K562 (cell line): ENCODE data around the gene MGA. TPM values are rescaled to one million over a fixed set of nuclear protein-coding genes. Genes with fewer than 3 reads are reported as not detected.
A peak's percentile ranks its signal among the peaks of the same experiment; 100 is the strongest.

Source experiments
- CBX2 ChIP-seq: fragments of 200-600 bp; sonication (generic); IDR thresholded peaks from one replicate; pipeline ENCODE4 v1.6.1; 2012; ENCODE audit warnings: mild to moderate bottlenecking, low read length, inconsistent platforms; ENCODE audit not compliant: insufficient read depth, poor library complexity, severe bottlenecking
- CCAR2 ChIP-seq: fragments of 200-400 bp; formaldehyde crosslinking; IDR thresholded peaks from 2 replicates; pipeline ENCODE4 v1.6.1; 2017; ENCODE audit warnings: mild to moderate bottlenecking, low read depth, low read length
- CXXC5 ChIP-seq: fragments of 250-450 bp; sonication (Bioruptor Pico); IDR thresholded peaks from 2 replicates; pipeline ENCODE4 v1.8.0; 2022; ENCODE audit warnings: inconsistent platforms, mild to moderate bottlenecking, moderate library complexity
- KLF10 ChIP-seq: fragments of 250-450 bp; sonication (Bioruptor Pico); IDR thresholded peaks from 2 replicates; pipeline ENCODE4 v1.6.1; 2021; ENCODE audit warnings: matching md5 sums
- MTA2 ChIP-seq: fragments of 450-650 bp; IDR thresholded peaks from 2 replicates; pipeline ENCODE4 v1.6.1; 2016; ENCODE audit warnings: low read depth
- NUFIP1 ChIP-seq: fragments of 450-650 bp; IDR thresholded peaks from 2 replicates; pipeline ENCODE4 v1.6.1; 2018; ENCODE audit not compliant: partially characterized antibody
- PCBP2 ChIP-seq: fragments of 200-400 bp; formaldehyde crosslinking; IDR thresholded peaks from 2 replicates; pipeline ENCODE4 v1.6.1; 2018; ENCODE audit warnings: low read length, low read depth, mild to moderate bottlenecking, moderate library complexity; ENCODE audit not compliant: poor library complexity, severe bottlenecking
- POLR2H ChIP-seq: IDR thresholded peaks from 2 replicates; pipeline ENCODE4 v1.6.1; 2016; ENCODE audit warnings: missing genetic modification characterization, low read depth, mild to moderate bottlenecking, control low read depth, missing compliant biosample characterization, moderate library complexity
- RBFOX2 ChIP-seq: fragments of 200-400 bp; formaldehyde crosslinking; IDR thresholded peaks from 2 replicates; pipeline ENCODE4 v1.6.1; 2017; ENCODE audit warnings: low read depth, mild to moderate bottlenecking, low read length, moderate library complexity
- TEAD1 ChIP-seq, 2 experiments: fragments of 450-650 bp in 1 of 2; sonication (generic) in 1 of 2; formaldehyde crosslinking; IDR thresholded peaks; 2 replicates each; pipeline versions ENCODE4 v1.4.0 to v1.8.0; 2020 to 2022; ENCODE audit warnings: mild to moderate bottlenecking in 2 of 2, missing genetic modification reagents in 1 of 2
- TEAD4 ChIP-seq, 2 experiments: sonication (generic) in 1 of 2; formaldehyde crosslinking in 1 of 2; IDR thresholded peaks; 2 replicates each; pipeline versions ENCODE4 v1.6.1 to v1.8.0; 2012 to 2022; ENCODE audit warnings: borderline replicate concordance in 1 of 2, inconsistent platforms in 1 of 2, low read length in 1 of 2, mild to moderate bottlenecking in 1 of 2, missing genetic modification reagents in 1 of 2
- USF2 ChIP-seq: sonication (generic); formaldehyde crosslinking; IDR thresholded peaks from 2 replicates; pipeline ENCODE4 v1.5.0; 2020; ENCODE audit warnings: missing genetic modification reagents
- ZNF134 ChIP-seq: fragments of 250-450 bp; sonication (Bioruptor Pico); conservative IDR thresholded peaks from 2 replicates; pipeline ENCODE4 v1.4.0; 2020
- ZNF584 ChIP-seq: fragments of 200-800 bp; sonication (Bioruptor generic); IDR thresholded peaks from 2 replicates; pipeline ENCODE4 v1.6.1; 2016; ENCODE audit warnings: low read depth, mild to moderate bottlenecking, missing genetic modification characterization, missing compliant biosample characterization
- polyA plus RNA-seq, 8 experiments: library from polyadenylated mRNA; depleted of rRNA in 4 of 8; stranded (reverse) in 5 of 8; unstranded in 3 of 8; fragments of >200 nt; fragmentation: Nextera tagmentation in 2 of 8; fragmentation: Illumina TruSeq in 1 of 8; extraction: Ambion mirVana in 2 of 8; extraction: Trizol in 1 of 8; gene quantifications; 2 replicates each; pipeline versions ENCODE4 v1.2.1 to v1.2.3, GENCODE V29; 2011 to 2014; ENCODE audit warnings: inconsistent platforms in 1 of 8, missing spikeins in 1 of 8
- total RNA-seq, 7 experiments: library from RNA; depleted of rRNA in 6 of 7; stranded (reverse); fragments of >200 nt in 6 of 7; fragmentation: Illumina TruSeq in 2 of 7; extraction: Trizol in 2 of 7; gene quantifications; 2 replicates each; pipeline versions ENCODE4 v1.2.1 to v1.2.3, GENCODE V29; 2011 to 2021; ENCODE audit warnings: low replicate concordance in 1 of 7
- TF ChIP-seq, protein P1 (sequence below): fragments of 250-450 bp; sonication (Bioruptor Pico); IDR thresholded peaks from 2 replicates; pipeline ENCODE4 v1.5.1; 2021; ENCODE audit warnings: mild to moderate bottlenecking
- TF ChIP-seq, protein P2 (sequence below), 2 experiments: fragments of 450-650 bp; IDR thresholded peaks; 2 replicates each; pipeline ENCODE4 v1.6.1; 2018; ENCODE audit warnings: mild to moderate bottlenecking in 2 of 2, low read depth in 1 of 2; ENCODE audit not compliant: partially characterized antibody in 2 of 2
- TF ChIP-seq, protein P3 (sequence below), 2 experiments: fragments of 250-450 bp in 1 of 2; fragments of 450-650 bp in 1 of 2; sonication (Bioruptor Pico) in 1 of 2; IDR thresholded peaks; 2 replicates each; pipeline versions ENCODE4 v1.6.1 to v1.8.0; 2016 to 2021; ENCODE audit warnings: mild to moderate bottlenecking in 2 of 2, moderate library complexity in 2 of 2, missing compliant biosample characterization in 1 of 2, missing genetic modification characterization in 1 of 2
- TF ChIP-seq, protein P4 (sequence below): sonication (generic); formaldehyde crosslinking; IDR thresholded peaks from 2 replicates; pipeline ENCODE4 v1.9.0; 2022; ENCODE audit warnings: mild to moderate bottlenecking, missing genetic modification reagents

The MGA gene
- total and polyA plus RNA-seq, 9 of the 15 experiments (the other 6 are each of a cell fraction or from before 2014, with no cell fraction given) = 4.7 to 56.1 (median 21.1) TPM

DNA sequence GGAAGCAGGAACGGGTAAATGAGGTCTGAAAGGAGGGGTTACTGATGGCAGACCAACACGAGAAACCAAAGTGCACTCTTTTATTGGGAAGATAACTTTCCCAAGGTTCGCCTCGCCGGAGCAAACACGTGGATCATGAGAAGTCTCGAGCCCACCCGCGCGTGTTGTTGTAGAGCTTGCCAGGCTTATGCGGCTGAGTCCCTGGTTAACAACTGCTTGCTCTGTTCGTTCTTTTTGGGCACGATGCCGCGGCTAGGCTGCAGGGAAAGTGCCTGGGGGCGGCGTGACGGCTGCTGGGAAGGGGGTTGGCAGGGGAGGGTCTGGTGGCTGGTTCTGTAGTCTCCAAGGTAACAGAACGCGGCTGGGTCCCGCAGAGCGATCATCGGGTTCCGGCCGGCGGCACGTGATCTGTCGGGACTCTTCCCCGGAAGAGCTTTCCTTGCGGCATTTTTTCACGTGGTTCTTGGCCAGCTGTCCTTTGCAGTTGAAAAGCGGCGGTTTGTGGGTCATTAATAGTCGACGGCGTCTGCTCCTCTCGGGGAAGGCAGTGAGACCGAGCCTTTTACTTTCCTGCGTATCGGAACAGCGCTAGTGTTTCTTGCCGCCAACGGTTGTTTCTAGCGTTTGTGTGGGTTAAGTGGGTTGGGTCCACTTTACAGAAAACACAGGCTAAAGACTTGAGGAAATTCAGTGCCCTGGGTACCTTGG, 1.5 kb downstream of the MGA start (continued):
- TF ChIP-seq PCBP2 = no peak
- no peak for TF ChIP-seq NUFIP1
- TF ChIP-seq, protein P1, sequence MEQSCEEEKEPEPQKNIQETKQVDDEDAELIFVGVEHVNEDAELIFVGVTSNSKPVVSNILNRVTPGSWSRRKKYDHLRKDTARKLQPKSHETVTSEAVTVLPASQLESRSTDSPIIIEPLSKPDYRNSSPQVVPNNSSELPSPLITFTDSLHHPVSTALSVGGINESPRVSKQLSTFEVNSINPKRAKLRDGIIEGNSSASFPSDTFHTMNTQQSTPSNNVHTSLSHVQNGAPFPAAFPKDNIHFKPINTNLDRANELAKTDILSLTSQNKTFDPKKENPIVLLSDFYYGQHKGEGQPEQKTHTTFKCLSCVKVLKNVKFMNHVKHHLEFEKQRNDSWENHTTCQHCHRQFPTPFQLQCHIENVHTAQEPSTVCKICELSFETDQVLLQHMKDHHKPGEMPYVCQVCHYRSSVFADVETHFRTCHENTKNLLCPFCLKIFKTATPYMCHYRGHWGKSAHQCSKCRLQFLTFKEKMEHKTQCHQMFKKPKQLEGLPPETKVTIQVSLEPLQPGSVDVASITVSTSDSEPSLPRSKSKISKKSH (CRISPR knock-in tag) = no peak
- TF ChIP-seq KLF10 = no peak
- TF ChIP-seq ZNF134 (CRISPR knock-in tag) = no peak
- TF ChIP-seq, protein P2, sequence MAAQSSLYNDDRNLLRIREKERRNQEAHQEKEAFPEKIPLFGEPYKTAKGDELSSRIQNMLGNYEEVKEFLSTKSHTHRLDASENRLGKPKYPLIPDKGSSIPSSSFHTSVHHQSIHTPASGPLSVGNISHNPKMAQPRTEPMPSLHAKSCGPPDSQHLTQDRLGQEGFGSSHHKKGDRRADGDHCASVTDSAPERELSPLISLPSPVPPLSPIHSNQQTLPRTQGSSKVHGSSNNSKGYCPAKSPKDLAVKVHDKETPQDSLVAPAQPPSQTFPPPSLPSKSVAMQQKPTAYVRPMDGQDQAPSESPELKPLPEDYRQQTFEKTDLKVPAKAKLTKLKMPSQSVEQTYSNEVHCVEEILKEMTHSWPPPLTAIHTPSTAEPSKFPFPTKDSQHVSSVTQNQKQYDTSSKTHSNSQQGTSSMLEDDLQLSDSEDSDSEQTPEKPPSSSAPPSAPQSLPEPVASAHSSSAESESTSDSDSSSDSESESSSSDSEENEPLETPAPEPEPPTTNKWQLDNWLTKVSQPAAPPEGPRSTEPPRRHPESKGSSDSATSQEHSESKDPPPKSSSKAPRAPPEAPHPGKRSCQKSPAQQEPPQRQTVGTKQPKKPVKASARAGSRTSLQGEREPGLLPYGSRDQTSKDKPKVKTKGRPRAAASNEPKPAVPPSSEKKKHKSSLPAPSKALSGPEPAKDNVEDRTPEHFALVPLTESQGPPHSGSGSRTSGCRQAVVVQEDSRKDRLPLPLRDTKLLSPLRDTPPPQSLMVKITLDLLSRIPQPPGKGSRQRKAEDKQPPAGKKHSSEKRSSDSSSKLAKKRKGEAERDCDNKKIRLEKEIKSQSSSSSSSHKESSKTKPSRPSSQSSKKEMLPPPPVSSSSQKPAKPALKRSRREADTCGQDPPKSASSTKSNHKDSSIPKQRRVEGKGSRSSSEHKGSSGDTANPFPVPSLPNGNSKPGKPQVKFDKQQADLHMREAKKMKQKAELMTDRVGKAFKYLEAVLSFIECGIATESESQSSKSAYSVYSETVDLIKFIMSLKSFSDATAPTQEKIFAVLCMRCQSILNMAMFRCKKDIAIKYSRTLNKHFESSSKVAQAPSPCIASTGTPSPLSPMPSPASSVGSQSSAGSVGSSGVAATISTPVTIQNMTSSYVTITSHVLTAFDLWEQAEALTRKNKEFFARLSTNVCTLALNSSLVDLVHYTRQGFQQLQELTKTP (IDR thresholded peaks at IDR 0.05; ENCODE audit: low read depth in 1 of 2, partially characterized antibody in 2 of 2) = no peak
- TF ChIP-seq USF2 = peak; percentile 96
- TF ChIP-seq RBFOX2 = peak; percentile 72
- TF ChIP-seq, protein P3, sequence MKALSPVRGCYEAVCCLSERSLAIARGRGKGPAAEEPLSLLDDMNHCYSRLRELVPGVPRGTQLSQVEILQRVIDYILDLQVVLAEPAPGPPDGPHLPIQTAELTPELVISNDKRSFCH (CRISPR knock-in tag; IDR thresholded peaks at IDR 0.05) = no peak
- TF ChIP-seq, protein P3 (tag; IDR thresholded peaks at IDR 0.05) = no peak
- TF ChIP-seq TEAD1 (CRISPR knock-in tag; IDR thresholded peaks at IDR 0.05) = peak in 1 of 2 experiments; percentile 62; a peak in 1 of 4 replicates
- no peak; the same call in none of the 2 replicates for TF ChIP-seq TEAD4 (IDR thresholded peaks at IDR 0.05; ENCODE audit: low read length)
- TF ChIP-seq TEAD4 (CRISPR knock-in tag; IDR thresholded peaks at IDR 0.05; ENCODE audit: borderline replicate concordance) = peak; percentile 57; the same call in 1 of the 2 replicates
- TF ChIP-seq MTA2 = no peak
- TF ChIP-seq CXXC5 (CRISPR knock-in tag) = peak; percentile 86
- TF ChIP-seq, protein P4, sequence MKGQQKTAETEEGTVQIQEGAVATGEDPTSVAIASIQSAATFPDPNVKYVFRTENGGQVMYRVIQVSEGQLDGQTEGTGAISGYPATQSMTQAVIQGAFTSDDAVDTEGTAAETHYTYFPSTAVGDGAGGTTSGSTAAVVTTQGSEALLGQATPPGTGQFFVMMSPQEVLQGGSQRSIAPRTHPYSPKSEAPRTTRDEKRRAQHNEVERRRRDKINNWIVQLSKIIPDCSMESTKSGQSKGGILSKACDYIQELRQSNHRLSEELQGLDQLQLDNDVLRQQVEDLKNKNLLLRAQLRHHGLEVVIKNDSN (CRISPR knock-in tag) = peak; percentile 97
- no peak for TF ChIP-seq CBX2
- TF ChIP-seq ZNF584 (CRISPR knock-in tag) = no peak
- no peak for TF ChIP-seq CCAR2
- 0 out of 2 replicates have a peak, but pooled peaks have one; percentile 3 for TF ChIP-seq POLR2H (tag)
